Ovary (tissue), 9 donors: ENCODE data around the gene TCF7. TPM values are rescaled to one million over a fixed set of nuclear protein-coding genes. Genes with fewer than 3 reads are reported as not detected.

Source experiments
- DNase-seq, 5 donors: peaks; one replicate each; pipeline ENCODE4 v3.0.0-alpha.2; 2019 to 2020
- H3K27ac ChIP-seq, 2 donors: fragments of 200-600 bp; one replicate each; pipeline versions ENCODE4 v1.5.1 to v1.8.0; 2019 to 2022
- H3K27me3 ChIP-seq: fragments of 200-600 bp; one replicate; pipeline ENCODE4 v1.8.0; 2022
- H3K36me3 ChIP-seq: fragments of 200-600 bp; sonication (generic); one replicate; pipeline ENCODE4 v1.5.1; 2019
- H3K4me1 ChIP-seq: one replicate; pipeline ENCODE4 v1.8.1; 2013; ENCODE audit warnings: mild to moderate bottlenecking, moderate library complexity; ENCODE audit not compliant: insufficient read depth
- H3K4me3 ChIP-seq: fragments of 200-600 bp; sonication (generic); one replicate; pipeline ENCODE4 v1.5.1; 2017
- H3K9me3 ChIP-seq, 2 donors: fragments of 200-600 bp in 1 of 2; sonication (generic) in 1 of 2; one replicate each; pipeline versions ENCODE4 v1.5.1 to v1.8.1; 2013 to 2019; ENCODE audit warnings: mild to moderate bottlenecking in 1 of 2, moderate library complexity in 1 of 2
- EP300 ChIP-seq: sonication (generic); formaldehyde crosslinking; IDR thresholded peaks from one replicate; pipeline ENCODE4 v1.6.1; 2017; ENCODE audit warnings: antibody characterized with exemption
- POLR2A ChIP-seq: fragments of 450-650 bp; IDR thresholded peaks from one replicate; pipeline ENCODE4 v1.6.1; 2017; ENCODE audit warnings: antibody characterized with exemption, mild to moderate bottlenecking, moderate library complexity
- WGBS, 3 donors: extraction: QIAGEN DNeasy Blood & Tissue Kit in 1 of 3; methylation state at CpG; one replicate each; pipeline versions ENCODE4 v1.1.5 to v1.1.7; 2013 to 2017; 5-methylcytosine and 5-hydroxymethylcytosine counted together
- intact Hi-C, 4 donors: fragments of 100-400 bp; cut with DNase I; formaldehyde crosslinking; loops; one replicate each; pipeline versions ENCODE4 v1.11.0 to v1.15.1; 2022 to 2023
- polyA plus RNA-seq, 2 donors: library from polyadenylated mRNA; stranded (reverse); fragments of 200-250 nt in 1 of 2; fragments of 350-450 nt in 1 of 2; fragmentation: Illumina TruSeq in 1 of 2; extraction: RNeasy Lipid Tissue Mini Kit (QIAGEN cat#74804) in 1 of 2; gene quantifications; one replicate each; pipeline ENCODE4 v1.2.3, GENCODE V29; 2013 to 2014
- total RNA-seq, 7 donors: library from RNA; depleted of rRNA in 2 of 7; stranded (reverse); fragments of >200 nt in 2 of 7; fragmentation: NEBNext Ultra II Directional in 3 of 7; extraction: Animal tissue kit (Norgen Biotek cat#: 25700) in 3 of 7; gene quantifications; one replicate each; pipeline versions ENCODE4 v1.1.0 to v1.2.4, GENCODE V29; 2016 to 2023
- TF ChIP-seq, protein P1 (sequence below), 3 donors: fragments of 450-650 bp in 2 of 3; fragments of 200-600 bp in 1 of 3; IDR thresholded peaks; one replicate each; pipeline versions ENCODE4 v1.5.1 to v1.8.0; 2016 to 2022; ENCODE audit warnings: antibody characterized with exemption in 3 of 3, mild to moderate bottlenecking in 1 of 3
- donor health status: DM: no; HTN: no; CAD: no; lungs with moderate emphysema.
- donor health status: DM: no; HTN: no; CAD: no.
- donor health status: Bipolar disorder and iron deficiency.
- donor health status: DM: yes; HTN: yes; CAD: no.
- donor health status: DM: no; HTN: no; CAD: no.
- donor health status: DM: yes; HTN: yes; CAD: no.

The TCF7 gene
- total and polyA plus RNA-seq, 9 donors, result 1.7 to 15.2 (median 4.0) TPM

GRCh38 chr5:134101686-134102439 lies 12.6 kb upstream of the TCF7 start:
- 44 to 47% (median 45%) methylated on average over 20 of the region's 20 CpGs for WGBS, 3 donors
- no peaks in the 10 kb centered on the region for H3K27me3 ChIP-seq
- H3K4me3 ChIP-seq, result no peak overlapping the region
- no peak for TF ChIP-seq POLR2A
- TF ChIP-seq EP300, result no peak
- TF ChIP-seq, protein P1, sequence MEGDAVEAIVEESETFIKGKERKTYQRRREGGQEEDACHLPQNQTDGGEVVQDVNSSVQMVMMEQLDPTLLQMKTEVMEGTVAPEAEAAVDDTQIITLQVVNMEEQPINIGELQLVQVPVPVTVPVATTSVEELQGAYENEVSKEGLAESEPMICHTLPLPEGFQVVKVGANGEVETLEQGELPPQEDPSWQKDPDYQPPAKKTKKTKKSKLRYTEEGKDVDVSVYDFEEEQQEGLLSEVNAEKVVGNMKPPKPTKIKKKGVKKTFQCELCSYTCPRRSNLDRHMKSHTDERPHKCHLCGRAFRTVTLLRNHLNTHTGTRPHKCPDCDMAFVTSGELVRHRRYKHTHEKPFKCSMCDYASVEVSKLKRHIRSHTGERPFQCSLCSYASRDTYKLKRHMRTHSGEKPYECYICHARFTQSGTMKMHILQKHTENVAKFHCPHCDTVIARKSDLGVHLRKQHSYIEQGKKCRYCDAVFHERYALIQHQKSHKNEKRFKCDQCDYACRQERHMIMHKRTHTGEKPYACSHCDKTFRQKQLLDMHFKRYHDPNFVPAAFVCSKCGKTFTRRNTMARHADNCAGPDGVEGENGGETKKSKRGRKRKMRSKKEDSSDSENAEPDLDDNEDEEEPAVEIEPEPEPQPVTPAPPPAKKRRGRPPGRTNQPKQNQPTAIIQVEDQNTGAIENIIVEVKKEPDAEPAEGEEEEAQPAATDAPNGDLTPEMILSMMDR (IDR thresholded peaks at IDR 0.05), result peak; percentile 39 to 63 (median 39)
- no peaks in the 10 kb centered on the region for H3K9me3 ChIP-seq
- no peak overlapping the region for H3K27ac ChIP-seq
- peak; percentile 39 to 70 (median 48) for DNase-seq
- intact Hi-C loops, result no loop called here
- no peaks in the 10 kb centered on the region for H3K4me1 ChIP-seq
- H3K36me3 ChIP-seq, result no peaks in the 10 kb centered on the region

DNA sequence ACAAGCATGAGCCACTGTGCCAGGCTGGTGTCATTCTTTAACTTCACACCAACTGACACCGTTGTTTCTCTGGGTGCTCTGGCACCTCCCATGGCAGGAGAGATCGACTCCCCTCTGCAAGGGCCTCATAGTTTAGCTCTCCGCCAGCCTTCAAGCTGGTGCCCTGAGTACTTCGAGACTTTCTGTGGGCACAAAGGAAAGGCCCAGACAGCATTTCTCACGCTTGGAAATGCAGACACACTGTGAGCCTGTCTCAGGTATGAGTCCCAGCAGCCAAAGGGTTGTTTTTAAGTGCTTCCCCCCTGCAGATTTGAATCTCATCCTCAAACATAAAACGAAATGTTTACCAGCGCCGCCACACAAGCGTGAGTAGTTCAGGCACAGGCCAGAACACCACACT lies 11.1 kb upstream of the TCF7 start:
- TF ChIP-seq, protein P1 (IDR thresholded peaks at IDR 0.05), result no peak
- TF ChIP-seq POLR2A, result no peak
- TF ChIP-seq EP300, result no peak
- 85 to 90% (median 87%) methylated on average over 9 of the region's 9 CpGs for WGBS, 3 donors
- intact Hi-C loops, result no loop called here

GRCh38 chr5:134103998-134104654 lies 10.4 kb upstream of the TCF7 start:
- 88 to 95% (median 93%) methylated on average over 11 of the region's 11 CpGs for WGBS, 3 donors
- intact Hi-C loops, result no loop called here
- Histone ChIP-seq H3K27me3 (no peaks in the 10 kb centered on the region), H3K4me1 (no peaks in the 10 kb centered on the region), H3K4me3 (no peak overlapping the region), H3K27ac (no peak overlapping the region), H3K36me3 (no peaks in the 10 kb centered on the region), H3K9me3 (no peaks in the 10 kb centered on the region)
- DNase-seq, result no peak
- TF ChIP-seq EP300 (no peak), POLR2A (no peak)
- TF ChIP-seq, protein P1 (IDR thresholded peaks at IDR 0.05), result no peak

More for the DNA sequence above, 11.1 kb upstream of the TCF7 start:
- no peaks in the 10 kb centered on the region for H3K4me1 ChIP-seq
- no peaks in the 10 kb centered on the region for H3K36me3 ChIP-seq
- no peak overlapping the region for H3K27ac ChIP-seq
- H3K9me3 ChIP-seq, result no peaks in the 10 kb centered on the region
- no peak for DNase-seq
- no peak overlapping the region for H3K4me3 ChIP-seq
- H3K27me3 ChIP-seq, result no peaks in the 10 kb centered on the region

DNA sequence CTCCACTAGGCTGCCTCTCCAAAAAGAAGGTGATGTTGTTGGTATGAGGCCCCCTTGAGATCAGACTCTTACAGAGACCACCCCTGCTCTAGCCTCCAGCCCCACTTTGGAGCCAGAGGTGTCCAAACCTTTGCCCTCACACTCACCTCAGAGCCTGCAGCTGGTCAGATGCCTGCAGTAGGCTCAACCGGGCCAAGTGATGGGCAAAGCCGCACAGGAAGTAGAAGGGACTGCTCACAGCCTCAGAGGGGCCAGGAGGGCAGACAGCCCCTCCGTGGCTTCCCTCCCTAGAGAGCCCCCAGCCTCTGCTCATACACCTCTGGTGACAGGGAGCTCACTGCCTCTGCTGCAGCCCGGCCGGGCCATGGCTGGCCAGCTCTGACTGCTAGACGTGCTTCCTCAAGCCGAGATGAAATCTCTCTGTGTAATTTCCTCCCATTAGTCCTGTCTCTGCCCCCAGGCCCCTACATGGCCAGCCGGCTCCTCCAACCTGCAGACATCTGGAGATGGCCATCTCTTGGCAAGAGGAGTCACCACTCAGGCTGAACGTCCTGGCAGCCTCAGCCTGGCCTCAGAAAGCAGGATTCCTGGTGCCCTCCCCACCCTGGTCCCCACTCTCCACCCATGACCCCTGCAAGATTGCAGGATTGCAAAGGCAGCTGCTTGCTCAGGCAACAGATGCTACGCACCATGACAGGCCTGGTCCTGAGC lies 7.3 kb upstream of the TCF7 start:
- 75 to 80% (median 77%) methylated on average over 10 of the region's 10 CpGs for WGBS, 3 donors
- no peaks in the 10 kb centered on the region for H3K9me3 ChIP-seq
- H3K27me3 ChIP-seq, result no peaks in the 10 kb centered on the region
- no peaks in the 10 kb centered on the region for H3K4me1 ChIP-seq
- no peak for TF ChIP-seq POLR2A
- no peak for TF ChIP-seq EP300
- intact Hi-C loops, result no loop called here
- no peaks in the 10 kb centered on the region for H3K36me3 ChIP-seq
- H3K27ac ChIP-seq, result no peak overlapping the region
- H3K4me3 ChIP-seq, result no peak overlapping the region
- no peak for DNase-seq
